Thyroid gland (tissue), 4 donors: ENCODE data around the gene WDR44. TPM values are rescaled to one million over a fixed set of nuclear protein-coding genes. Genes with fewer than 3 reads are reported as not detected.

ENCODE experiments used
- DNase-seq, 2 donors: peaks; one replicate each; pipeline ENCODE4 v3.0.0-alpha.2; 2019
- H3K27ac ChIP-seq, 3 donors: fragments of 200-600 bp; sonication (generic); 1 replicate in 2 of 3; 2 replicates in 1 of 3; pipeline ENCODE4 v1.5.1; 2016 to 2019; ENCODE audit warnings: mild to moderate bottlenecking in 1 of 3, moderate library complexity in 1 of 3
- H3K27me3 ChIP-seq: fragments of 200-600 bp; sonication (generic); one replicate; pipeline ENCODE4 v1.5.1; 2019
- H3K36me3 ChIP-seq, 2 donors: fragments of 200-600 bp; sonication (generic); one replicate each; pipeline ENCODE4 v1.5.1; 2016 to 2019
- H3K4me1 ChIP-seq, 2 donors: fragments of 200-600 bp; sonication (generic); one replicate each; pipeline ENCODE4 v1.5.1; 2017 to 2019
- H3K4me3 ChIP-seq, 3 donors: fragments of 200-600 bp; sonication (generic); replicated peaks in 1 of 3; 1 replicate in 2 of 3; 2 replicates in 1 of 3; pipeline ENCODE4 v1.5.1; 2016; ENCODE audit warnings: mild to moderate bottlenecking in 1 of 3
- H3K9me3 ChIP-seq: fragments of 200-600 bp; sonication (generic); one replicate; pipeline ENCODE4 v1.5.1; 2017
- CTCF ChIP-seq, 6 experiments: fragments of 200-600 bp in 3 of 6; fragments of 450-650 bp in 3 of 6; sonication (generic) in 3 of 6; IDR thresholded peaks; one replicate each; pipeline ENCODE4 v1.5.1; 2016 to 2019; ENCODE audit warnings: antibody characterized with exemption in 6 of 6, mild to moderate bottlenecking in 2 of 6, inconsistent platforms in 1 of 6, moderate library complexity in 1 of 6
- POLR2A ChIP-seq, 2 donors: fragments of 450-650 bp; IDR thresholded peaks; one replicate each; pipeline ENCODE4 v1.6.1; 2017; ENCODE audit warnings: antibody characterized with exemption in 2 of 2, mild to moderate bottlenecking in 2 of 2, moderate library complexity in 1 of 2
- WGBS, 2 donors: methylation state at CpG; one replicate each; pipeline ENCODE4 v1.1.5; 2017; 5-methylcytosine and 5-hydroxymethylcytosine counted together
- intact Hi-C: fragments of 100-400 bp; cut with DNase I; formaldehyde crosslinking; loops from one replicate; pipeline ENCODE4 v1.15.1; 2023
- total RNA-seq, 4 donors: library from RNA; depleted of rRNA; stranded (reverse); fragments of >200 nt; gene quantifications; one replicate each; pipeline ENCODE4 v1.2.3, GENCODE V29; 2016

WDR44 gene
- total RNA-seq, 4 donors from 2014 or later, result 18.8 to 24.0 (median 22.5) TPM

GRCh38 chrX:118350221-118350620 lies 4.3 kb downstream of the WDR44 start:
- Histone ChIP-seq H3K27ac (no peak overlapping the region), H3K4me3 (no peak overlapping the region), H3K27me3 (no peaks in the 10 kb centered on the region), H3K9me3 (no peaks in the 10 kb centered on the region), H3K4me1 (peaks cover 0 to 3% of the 10 kb centered on the region in 2 donors), H3K36me3 (no peaks in the 10 kb centered on the region)
- intact Hi-C loops, result no loop called here
- DNase-seq, result no peak
- 58 to 67% methylated on average over 6 of the region's 6 CpGs for WGBS, 2 donors
- TF ChIP-seq CTCF (IDR thresholded peaks at IDR 0.05) (no peak), POLR2A (IDR thresholded peaks at IDR 0.05) (no peak)

DNA sequence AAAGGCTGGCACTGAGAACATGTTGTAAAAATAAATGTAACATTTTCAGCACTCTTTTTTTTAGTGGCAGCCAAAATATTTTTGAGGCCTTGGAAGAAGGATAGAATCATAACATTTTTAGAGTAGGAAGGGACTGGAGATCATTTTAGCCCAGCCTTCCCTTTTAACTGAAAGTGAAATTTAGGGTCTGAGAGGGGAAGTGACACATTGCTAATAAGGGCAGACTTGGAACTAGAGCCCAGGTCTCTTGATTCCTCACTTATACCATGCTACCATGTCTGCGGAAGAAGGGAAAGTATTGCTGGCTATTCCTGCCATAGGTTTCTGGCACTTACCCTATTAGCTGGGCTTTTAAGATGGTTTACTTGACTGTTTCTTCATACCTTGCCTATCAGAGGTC lies 4.8 kb downstream of the WDR44 start:
- no peaks in the 10 kb centered on the region for H3K36me3 ChIP-seq
- peaks cover 0 to 3% of the 10 kb centered on the region in 2 donors for H3K4me1 ChIP-seq
- TF ChIP-seq POLR2A (IDR thresholded peaks at IDR 0.05) (no peak), CTCF (IDR thresholded peaks at IDR 0.05) (no peak)
- 92 to 93% methylated on average over 1 of the region's 1 CpG for WGBS, 2 donors
- DNase-seq, result no peak
- no peaks in the 10 kb centered on the region for H3K9me3 ChIP-seq
- H3K4me3 ChIP-seq, result no peak overlapping the region
- no peak overlapping the region for H3K27ac ChIP-seq
- intact Hi-C loops, result no loop called here
- no peaks in the 10 kb centered on the region for H3K27me3 ChIP-seq

- intact Hi-C loops, result no loop called here
- Histone ChIP-seq H3K27me3 (no peaks in the 10 kb centered on the region), H3K4me3 (no peak overlapping the region), H3K4me1 (peaks cover 0 to 3% of the 10 kb centered on the region in 2 donors), H3K9me3 (no peaks in the 10 kb centered on the region), H3K27ac (no peak overlapping the region), H3K36me3 (no peaks in the 10 kb centered on the region)
- no peak for DNase-seq
- TF ChIP-seq POLR2A (IDR thresholded peaks at IDR 0.05), result no peak
- no peak for TF ChIP-seq CTCF (IDR thresholded peaks at IDR 0.05)
Measured at GRCh38 chrX:118352566-118352965, 6.7 kb downstream of the WDR44 start.

- Histone ChIP-seq H3K9me3 (no peaks in the 10 kb centered on the region), H3K36me3 (no peaks in the 10 kb centered on the region), H3K4me3 (no peak overlapping the region), H3K27me3 (no peaks in the 10 kb centered on the region), H3K4me1 (peaks cover 0 to 3% of the 10 kb centered on the region in 2 donors), H3K27ac (no peak overlapping the region)
- intact Hi-C loops, result no loop called here
- WGBS, 2 donors, result 64 to 72% methylated on average over 4 of the region's 4 CpGs
- TF ChIP-seq CTCF (IDR thresholded peaks at IDR 0.05), result no peak
- TF ChIP-seq POLR2A (IDR thresholded peaks at IDR 0.05), result no peak
- no peak for DNase-seq
Measured at GRCh38 chrX:118353081-118353850, 7.4 kb downstream of the WDR44 start.

- H3K4me3 ChIP-seq, result no peak overlapping the region
- no peak for TF ChIP-seq CTCF (IDR thresholded peaks at IDR 0.05)
- TF ChIP-seq POLR2A (IDR thresholded peaks at IDR 0.05), result no peak
- H3K36me3 ChIP-seq, result no peaks in the 10 kb centered on the region
- H3K9me3 ChIP-seq, result no peaks in the 10 kb centered on the region
- intact Hi-C loops, result no loop called here
- 96 to 100% methylated on average over 2 of the region's 2 CpGs for WGBS, 2 donors
- H3K4me1 ChIP-seq, result peaks cover 0 to 3% of the 10 kb centered on the region in 2 donors
- no peak overlapping the region for H3K27ac ChIP-seq
- H3K27me3 ChIP-seq, result no peaks in the 10 kb centered on the region
- DNase-seq, result no peak
Measured at GRCh38 chrX:118355225-118355920, 9.5 kb downstream of the WDR44 start.
